Adrenal gland (tissue), 12 donors: ENCODE results near the gene S1PR2. TPM values are rescaled to one million over a fixed set of nuclear protein-coding genes. Genes with fewer than 3 reads are reported as not detected.

Source experiments
- DNase-seq, 7 donors: peaks; one replicate each; pipeline ENCODE4 v3.0.0-alpha.2; 2019 to 2020
- H3K27ac ChIP-seq, 5 donors: fragments of 200-600 bp; sonication (generic) in 4 of 5; 1 replicate in 3 of 5; 2 replicates in 2 of 5; pipeline versions ENCODE4 v1.5.1 to v1.8.0; 2016 to 2020; ENCODE audit warnings: mild to moderate bottlenecking in 1 of 5
- H3K27me3 ChIP-seq: fragments of 200-600 bp; 2 replicates; pipeline ENCODE4 v1.8.0; 2021
- H3K36me3 ChIP-seq, 2 donors: fragments of 200-600 bp; replicated peaks in 1 of 2; 1 replicate in 1 of 2; 2 replicates in 1 of 2; pipeline versions ENCODE4 v1.5.1 to v1.8.0; 2018 to 2022
- H3K4me1 ChIP-seq, 2 donors: fragments of 200-600 bp; replicated peaks in 1 of 2; 1 replicate in 1 of 2; 2 replicates in 1 of 2; pipeline versions ENCODE4 v1.5.1 to v1.8.0; 2018 to 2021
- H3K4me3 ChIP-seq, 4 donors: fragments of 200-600 bp; sonication (generic) in 3 of 4; one replicate each; pipeline ENCODE4 v1.5.1; 2016 to 2018
- H3K9me3 ChIP-seq, 3 donors: fragments of 200-600 bp; sonication (generic) in 1 of 3; replicated peaks in 1 of 3; 1 replicate in 2 of 3; 2 replicates in 1 of 3; pipeline versions ENCODE4 v1.5.1 to v1.8.0; 2016 to 2021
- POLR2A ChIP-seq, 2 donors: fragments of 450-650 bp; IDR thresholded peaks; one replicate each; pipeline ENCODE4 v1.6.1; 2017; ENCODE audit warnings: antibody characterized with exemption in 2 of 2, mild to moderate bottlenecking in 2 of 2, moderate library complexity in 1 of 2
- WGBS, 4 donors: extraction: QIAGEN DNeasy Blood & Tissue Kit in 2 of 4; methylation state at CpG; one replicate each; pipeline versions ENCODE4 v1.1.5 to v1.1.7; 2013 to 2017; 5-methylcytosine and 5-hydroxymethylcytosine counted together
- intact Hi-C, 2 donors: fragments of 100-400 bp; cut with DNase I; formaldehyde crosslinking; loops; one replicate each; pipeline versions ENCODE4 v1.14.1 to v1.15.0; 2022 to 2023
- polyA plus RNA-seq, 3 donors: library from polyadenylated mRNA; stranded (reverse); fragments of 200-250 nt in 2 of 3; fragments of 350-450 nt in 1 of 3; fragmentation: Illumina TruSeq in 1 of 3; extraction: RNeasy Lipid Tissue Mini Kit (QIAGEN cat#74804) in 1 of 3; gene quantifications; one replicate each; pipeline ENCODE4 v1.2.3, GENCODE V29; 2013 to 2014
- total RNA-seq, 9 donors: library from RNA; depleted of rRNA in 4 of 9; stranded (reverse); fragments of >200 nt in 4 of 9; fragments of 120-200 nt in 1 of 9; fragmentation: NEBNext Ultra II Directional in 1 of 9; extraction: Animal tissue kit (Norgen Biotek cat#: 25700) in 1 of 9; gene quantifications; one replicate each; pipeline versions ENCODE4 v1.1.0 to v1.2.4, GENCODE V29; 2013 to 2023
- TF ChIP-seq, protein P1 (sequence below), 6 experiments: fragments of 450-650 bp in 4 of 6; fragments of 200-600 bp in 2 of 6; sonication (generic) in 1 of 6; IDR thresholded peaks; 1 replicate in 5 of 6; 2 replicates in 1 of 6; pipeline versions ENCODE4 v1.5.1 to v1.8.0; 2016 to 2021; ENCODE audit warnings: antibody characterized with exemption in 6 of 6, mild to moderate bottlenecking in 2 of 6, moderate library complexity in 1 of 6
- donor health status: healthy with polysubstance abuse.
- donor health status: Bipolar disorder and iron deficiency.
- donor health status: DM: yes; HTN: yes; CAD: no.
- donor health status: DM: no; HTN: no; CAD: no.
- donor health status: DM: no; HTN: no; CAD: no.
- donor health status: DM: yes; HTN: yes; CAD: no.

S1PR2 gene
- total and polyA plus RNA-seq, 12 donors, result 1.6 to 9.5 (median 5.0) TPM

DNA sequence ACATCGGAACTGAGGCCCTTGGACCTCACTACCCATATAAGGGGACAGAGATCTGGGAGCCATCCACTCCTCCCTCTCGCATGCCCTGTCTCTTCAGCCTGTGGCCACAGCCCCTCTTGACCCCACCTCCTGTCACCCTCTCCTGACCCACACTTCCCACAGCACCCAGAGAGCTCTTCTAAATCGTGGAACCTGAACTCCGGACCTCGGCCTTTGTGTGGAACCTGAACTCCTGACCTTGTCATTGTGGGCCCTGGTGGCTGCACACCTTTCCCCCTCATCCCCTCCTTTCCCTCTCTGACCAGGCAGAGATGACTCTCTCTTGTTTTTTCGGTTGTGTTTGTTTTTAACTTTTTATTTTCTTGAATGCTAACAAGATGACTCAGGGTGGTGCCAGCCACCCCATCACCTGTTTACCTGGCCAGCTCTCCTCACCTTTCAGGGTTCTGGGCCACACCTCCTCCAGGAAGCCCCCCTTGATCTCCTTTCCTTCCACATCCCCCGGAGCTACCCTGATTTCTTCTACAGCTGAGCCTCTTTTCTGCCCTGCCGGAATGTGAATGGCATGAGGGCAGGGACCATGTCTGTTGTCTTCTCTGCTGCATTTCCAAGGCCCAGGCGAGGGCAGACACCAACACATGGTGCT lies 26.0 kb upstream of the S1PR2 start:
- Histone ChIP-seq H3K4me3 (no peak overlapping the region), H3K36me3 (peaks cover 0 to 47% of the 10 kb centered on the region in 2 donors), H3K27me3 (no peaks in the 10 kb centered on the region), H3K27ac (no peak overlapping the region), H3K9me3 (no peaks in the 10 kb centered on the region), H3K4me1 (peaks cover 6 to 10% of the 10 kb centered on the region in 2 donors)
- intact Hi-C loops, result loop anchor here in 1 of 2 donors (10.0 kb wide), 1 partner anchor 322 kb away; the partner anchor contains the start of gene OLFM2
- 82 to 88% (median 86%) methylated on average over 9 of the region's 9 CpGs for WGBS, 4 donors
- no peak for TF ChIP-seq POLR2A (IDR thresholded peaks at IDR 0.05)
- TF ChIP-seq, protein P1, sequence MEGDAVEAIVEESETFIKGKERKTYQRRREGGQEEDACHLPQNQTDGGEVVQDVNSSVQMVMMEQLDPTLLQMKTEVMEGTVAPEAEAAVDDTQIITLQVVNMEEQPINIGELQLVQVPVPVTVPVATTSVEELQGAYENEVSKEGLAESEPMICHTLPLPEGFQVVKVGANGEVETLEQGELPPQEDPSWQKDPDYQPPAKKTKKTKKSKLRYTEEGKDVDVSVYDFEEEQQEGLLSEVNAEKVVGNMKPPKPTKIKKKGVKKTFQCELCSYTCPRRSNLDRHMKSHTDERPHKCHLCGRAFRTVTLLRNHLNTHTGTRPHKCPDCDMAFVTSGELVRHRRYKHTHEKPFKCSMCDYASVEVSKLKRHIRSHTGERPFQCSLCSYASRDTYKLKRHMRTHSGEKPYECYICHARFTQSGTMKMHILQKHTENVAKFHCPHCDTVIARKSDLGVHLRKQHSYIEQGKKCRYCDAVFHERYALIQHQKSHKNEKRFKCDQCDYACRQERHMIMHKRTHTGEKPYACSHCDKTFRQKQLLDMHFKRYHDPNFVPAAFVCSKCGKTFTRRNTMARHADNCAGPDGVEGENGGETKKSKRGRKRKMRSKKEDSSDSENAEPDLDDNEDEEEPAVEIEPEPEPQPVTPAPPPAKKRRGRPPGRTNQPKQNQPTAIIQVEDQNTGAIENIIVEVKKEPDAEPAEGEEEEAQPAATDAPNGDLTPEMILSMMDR (IDR thresholded peaks at IDR 0.05), result no peak
- no peak for DNase-seq

- no peaks in the 10 kb centered on the region for H3K9me3 ChIP-seq
- H3K27me3 ChIP-seq, result no peaks in the 10 kb centered on the region
- intact Hi-C loops, result loop anchor here in 1 of 2 donors (10.0 kb wide), 1 partner anchor 322 kb away; the partner anchor contains the start of gene OLFM2
- WGBS, 4 donors, result 88 to 90% (median 89%) methylated on average over 9 to 18 of the region's 18 CpGs; no CpG with 5 or more reads in 1 of the 4 donors
- H3K27ac ChIP-seq, result no peak overlapping the region
- H3K4me1 ChIP-seq, result peaks cover 6 to 10% of the 10 kb centered on the region in 2 donors
- H3K36me3 ChIP-seq, result peaks cover 0 to 47% of the 10 kb centered on the region in 2 donors
- TF ChIP-seq, protein P1 (IDR thresholded peaks at IDR 0.05), result no peak
- no peak for TF ChIP-seq POLR2A (IDR thresholded peaks at IDR 0.05)
- DNase-seq, result no peak
- H3K4me3 ChIP-seq, result no peak overlapping the region
Observed at GRCh38 chr19:10256551-10256950, 25.4 kb upstream of the S1PR2 start.

GRCh38 chr19:10255358-10255757 lies 24.2 kb upstream of the S1PR2 start:
- H3K36me3 ChIP-seq, result peaks cover 0 to 47% of the 10 kb centered on the region in 2 donors
- 44 to 63% (median 52%) methylated on average over 2 of the region's 2 CpGs for WGBS, 4 donors

GRCh38 chr19:10254244-10254643 lies 23.1 kb upstream of the S1PR2 start:
- intact Hi-C loops, result loop anchor here in 1 of 2 donors (10.0 kb wide), 1 partner anchor 319 kb away; the partner anchor contains the start of gene OLFM2
- H3K27ac ChIP-seq, result no peak overlapping the region
- no peaks in the 10 kb centered on the region for H3K27me3 ChIP-seq
- peaks cover 6 to 13% of the 10 kb centered on the region in 2 donors for H3K4me1 ChIP-seq
- DNase-seq, result no peak
- TF ChIP-seq, protein P1 (IDR thresholded peaks at IDR 0.05), result no peak
- no peak for TF ChIP-seq POLR2A (IDR thresholded peaks at IDR 0.05)
- H3K9me3 ChIP-seq, result no peaks in the 10 kb centered on the region
- 85 to 96% (median 94%) methylated on average over 3 of the region's 3 CpGs for WGBS, 4 donors
- H3K36me3 ChIP-seq, result peaks cover 0 to 47% of the 10 kb centered on the region in 2 donors
- H3K4me3 ChIP-seq, result no peak overlapping the region

More at GRCh38 chr19:10255358-10255757, 24.2 kb upstream of the S1PR2 start:
- H3K27me3 ChIP-seq, result no peaks in the 10 kb centered on the region
- no peak overlapping the region for H3K27ac ChIP-seq
- no peak for TF ChIP-seq POLR2A (IDR thresholded peaks at IDR 0.05)
- TF ChIP-seq, protein P1 (IDR thresholded peaks at IDR 0.05), result no peak
- H3K4me3 ChIP-seq, result no peak overlapping the region
- H3K9me3 ChIP-seq, result no peaks in the 10 kb centered on the region
- no peak for DNase-seq
- peaks cover 6 to 10% of the 10 kb centered on the region in 2 donors for H3K4me1 ChIP-seq
- intact Hi-C loops, result loop anchor here in 1 of 2 donors (10.0 kb wide), 1 partner anchor 321 kb away; the partner anchor contains the start of gene OLFM2
